ENCODE measurements around the gene XIAP. TPM values are rescaled to one million over a fixed set of nuclear protein-coding genes. Genes with fewer than 3 reads are reported as not detected.
"Not testable (repeated sequence)": the region's sequence is repeated elsewhere in the genome, so short reads cannot be mapped to it uniquely, and the experiment has no call there.

XIAP gene
- total RNA-seq, 1 donor, result 11.0 TPM

DNA sequence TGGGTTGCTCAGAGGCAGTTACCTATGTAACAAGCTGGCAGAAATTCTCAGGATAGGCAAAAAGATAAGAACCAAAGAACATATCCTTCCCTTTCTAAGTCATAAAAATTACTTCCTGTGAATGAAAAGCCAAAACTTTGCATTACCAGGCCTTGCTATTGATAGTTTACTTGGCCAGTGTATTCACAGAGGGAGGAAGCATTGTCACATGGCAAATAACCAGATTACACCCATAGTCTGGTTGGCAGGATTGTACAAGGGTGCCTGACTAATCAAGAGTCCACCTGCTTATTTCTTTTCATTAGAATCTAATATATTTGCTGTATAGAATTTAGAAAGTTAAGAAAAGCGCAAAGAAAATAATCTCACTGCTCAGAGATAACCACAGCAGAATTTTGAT lies 14.1 kb downstream of the XIAP start:
- no peak for DNase-seq (ENCODE audit: low read depth in 2 of 3, low spot score in 2 of 3)

DNA sequence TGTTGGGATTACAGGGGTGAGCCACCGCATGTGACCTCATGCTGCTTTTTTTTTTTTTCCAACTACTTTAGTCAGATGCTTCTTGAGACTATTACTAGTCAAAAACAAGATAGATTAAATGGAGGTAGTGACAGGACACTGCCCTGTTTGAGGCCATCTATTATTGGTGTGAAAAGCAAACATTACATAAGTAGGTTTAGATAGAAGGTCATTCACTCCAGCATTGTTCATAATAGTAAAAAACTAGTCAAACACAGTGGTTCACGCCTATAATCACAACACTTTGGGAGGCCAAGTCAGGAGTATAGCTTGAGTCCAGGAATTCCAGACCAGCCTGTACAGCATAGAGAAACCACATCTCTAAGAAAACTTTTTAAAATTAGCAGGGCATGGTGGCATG lies 16.3 kb downstream of the XIAP start:
- DNase-seq (ENCODE audit: low read depth in 2 of 3, low spot score in 2 of 3), result no peak

DNA sequence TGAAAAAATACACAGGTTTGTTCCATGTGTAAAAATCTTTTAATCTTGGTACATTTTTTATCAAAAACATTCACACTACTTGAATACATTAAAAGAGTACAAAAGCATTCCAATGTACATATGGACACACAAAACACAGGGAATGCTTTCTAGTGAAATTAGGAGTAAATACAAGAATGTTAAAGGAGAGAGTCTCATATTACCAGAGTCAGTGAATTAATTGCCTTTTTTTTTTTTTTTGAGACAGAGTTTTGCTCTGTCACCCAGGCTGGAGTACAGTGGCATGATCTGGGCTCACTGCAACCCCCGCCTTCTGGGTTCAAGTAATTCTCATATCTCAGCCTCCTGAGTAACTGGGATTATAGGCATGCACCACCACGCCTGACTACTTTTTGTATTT lies 17.0 kb downstream of the XIAP start:
- no peak for DNase-seq (ENCODE audit: low read depth in 2 of 3, low spot score in 2 of 3)

DNA sequence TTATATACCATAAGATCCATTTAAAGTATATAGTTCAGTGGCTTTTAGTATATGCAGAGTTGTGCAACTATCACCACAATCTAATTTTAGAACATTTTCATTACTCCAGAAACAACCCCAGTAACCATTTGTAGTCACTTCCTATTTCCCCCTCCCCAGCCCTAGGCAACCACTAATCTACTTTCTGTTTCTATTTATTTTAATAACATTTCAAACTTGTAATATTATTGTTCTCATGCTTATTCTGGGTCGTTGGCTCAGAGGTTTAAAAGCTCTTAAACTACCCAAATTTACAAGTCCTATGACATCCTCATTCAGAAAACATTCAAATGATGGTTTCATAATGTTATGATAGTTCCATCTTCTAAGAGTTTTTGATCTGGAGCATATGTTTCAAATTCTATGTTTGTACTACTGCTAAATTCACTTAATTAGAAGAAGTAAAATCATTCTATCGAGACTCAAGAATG lies 18.4 kb downstream of the XIAP start:
- peak in 1 of 3 donors; percentile 63 for DNase-seq (ENCODE audit: low read depth in 2 of 3, low spot score in 2 of 3)

DNA sequence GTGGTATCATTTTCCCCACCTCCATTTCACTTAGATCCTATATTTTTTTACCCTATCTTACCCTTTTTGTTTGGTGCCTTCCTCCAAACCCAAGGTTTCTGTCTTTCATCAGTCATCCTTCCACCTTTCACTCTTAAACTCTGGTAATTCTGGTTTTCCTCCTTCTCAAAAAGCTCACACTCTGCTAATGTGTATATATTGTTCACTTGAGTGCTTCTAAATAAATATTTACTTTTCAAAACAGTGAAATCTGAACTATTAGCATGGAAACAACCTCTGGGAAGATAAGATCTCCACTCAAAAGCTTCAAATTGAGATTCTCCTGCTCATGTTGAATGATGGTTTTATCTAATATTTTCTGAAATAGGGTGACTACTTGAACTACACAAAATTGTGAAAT lies 21.5 kb downstream of the XIAP start:
- no peak for DNase-seq (ENCODE audit: low read depth in 2 of 3, low spot score in 2 of 3)

DNA sequence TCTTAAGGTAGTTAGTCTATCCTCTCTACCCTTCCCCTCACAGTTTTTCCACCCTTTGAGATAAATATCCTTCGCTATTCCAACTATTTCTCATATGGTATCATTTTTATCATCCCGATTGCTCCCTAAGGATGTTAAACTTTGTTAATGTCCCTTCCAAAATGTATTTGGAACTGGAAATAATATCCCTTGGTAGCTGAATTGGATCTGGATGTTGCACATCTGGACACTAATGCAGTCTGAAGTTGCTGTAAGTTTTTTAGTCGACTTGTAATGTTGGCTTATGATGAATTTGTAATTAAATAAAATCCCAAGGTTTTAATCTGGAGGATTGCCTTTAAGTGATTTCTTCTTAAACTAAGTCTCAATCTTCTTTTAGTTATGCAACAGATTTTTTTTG lies 22.5 kb downstream of the XIAP start:
- DNase-seq (ENCODE audit: low read depth in 2 of 3, low spot score in 2 of 3), result no peak

DNA sequence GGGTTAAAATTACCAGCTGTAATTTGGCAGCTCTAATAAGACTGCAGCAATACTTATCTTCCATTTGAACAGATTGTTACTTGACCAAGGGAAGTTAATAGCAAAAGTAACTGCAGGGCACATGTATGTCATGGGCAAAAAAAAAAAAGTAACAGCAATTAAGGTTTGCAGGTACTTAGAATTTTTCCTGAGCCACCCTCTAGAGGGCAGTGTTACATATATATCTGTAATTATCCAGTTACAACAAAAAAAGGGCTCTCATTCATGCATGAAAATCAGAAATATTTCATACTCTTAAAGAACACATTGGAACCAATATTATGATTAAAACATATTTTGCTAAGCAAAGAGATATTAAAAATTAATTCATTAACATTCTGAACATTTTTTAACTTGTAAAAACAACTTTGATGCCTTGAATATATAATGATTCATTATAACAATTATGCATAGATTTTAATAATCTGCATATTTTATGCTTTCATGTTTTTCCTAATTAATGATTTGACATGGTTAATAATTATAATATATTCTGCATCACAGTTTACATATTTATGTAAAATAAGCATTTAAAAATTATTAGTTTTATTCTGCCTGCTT lies 25.1 kb downstream of the XIAP start:
- peak in 2 of 3 donors; percentile 45 to 62 for DNase-seq (ENCODE audit: low read depth in 2 of 3, low spot score in 2 of 3)

DNA sequence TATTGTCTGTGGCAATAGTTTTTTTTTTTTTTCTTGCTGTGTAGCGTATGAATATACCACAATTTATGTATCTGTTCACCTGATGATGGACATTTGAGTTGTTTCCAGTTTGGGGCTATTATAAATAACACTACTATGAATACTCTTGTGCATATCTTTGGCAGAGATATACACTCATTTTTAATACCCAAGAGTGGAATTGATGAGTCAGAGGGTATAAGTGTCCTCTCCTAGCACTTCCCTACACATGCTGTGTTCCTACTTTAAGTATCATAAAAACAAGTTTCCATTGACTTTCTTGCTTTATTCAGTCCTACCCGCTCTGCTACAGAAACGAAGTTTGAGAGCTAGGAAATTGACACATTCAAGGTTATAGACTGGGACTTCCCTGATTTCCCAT lies 39.8 kb downstream of the XIAP start:
- DNase-seq (ENCODE audit: low read depth in 2 of 3, low spot score in 2 of 3), result no peak

DNA sequence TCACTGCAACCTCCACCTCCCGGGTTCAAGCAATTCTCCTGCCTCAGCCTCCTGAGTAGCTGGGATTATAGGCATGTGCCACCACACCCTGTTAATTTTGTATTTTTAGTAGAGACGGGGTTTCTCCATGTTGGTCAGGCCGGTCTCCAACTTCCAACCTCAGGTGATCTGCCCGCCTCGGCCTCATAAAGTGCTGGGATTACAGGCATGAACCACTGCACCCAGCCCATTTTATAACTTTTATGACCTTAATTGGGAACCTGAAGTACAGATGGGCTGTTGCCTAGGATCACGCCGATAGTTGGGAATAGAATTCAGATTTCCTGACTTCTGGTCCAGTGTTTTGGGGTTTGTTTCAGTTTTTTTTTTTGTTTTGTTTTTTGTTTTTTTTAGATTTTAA lies 43.4 kb downstream of the XIAP start:
- DNase-seq (ENCODE audit: low read depth in 2 of 3, low spot score in 2 of 3), result not testable (repeated sequence)

DNA sequence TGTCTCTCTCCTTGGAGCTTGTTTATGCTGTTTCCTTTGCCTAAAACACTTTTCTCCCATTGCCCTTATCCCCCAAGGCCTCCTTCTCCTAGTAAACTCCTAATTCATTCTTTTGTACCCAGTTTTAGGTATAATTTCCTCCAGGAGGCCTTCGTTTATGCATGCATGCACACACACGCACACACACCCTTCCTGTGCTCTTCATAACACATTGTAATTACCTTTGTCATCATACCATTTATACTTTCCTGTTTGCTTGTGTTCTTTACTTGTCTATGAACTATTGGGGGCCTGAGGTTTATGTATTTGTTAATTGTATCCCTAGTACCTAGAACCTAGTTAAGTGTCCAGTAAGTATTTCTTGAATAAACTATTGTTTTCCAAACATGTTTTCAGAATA lies 45.5 kb downstream of the XIAP start:
- DNase-seq (ENCODE audit: low read depth in 2 of 3, low spot score in 2 of 3), result no peak

DNA sequence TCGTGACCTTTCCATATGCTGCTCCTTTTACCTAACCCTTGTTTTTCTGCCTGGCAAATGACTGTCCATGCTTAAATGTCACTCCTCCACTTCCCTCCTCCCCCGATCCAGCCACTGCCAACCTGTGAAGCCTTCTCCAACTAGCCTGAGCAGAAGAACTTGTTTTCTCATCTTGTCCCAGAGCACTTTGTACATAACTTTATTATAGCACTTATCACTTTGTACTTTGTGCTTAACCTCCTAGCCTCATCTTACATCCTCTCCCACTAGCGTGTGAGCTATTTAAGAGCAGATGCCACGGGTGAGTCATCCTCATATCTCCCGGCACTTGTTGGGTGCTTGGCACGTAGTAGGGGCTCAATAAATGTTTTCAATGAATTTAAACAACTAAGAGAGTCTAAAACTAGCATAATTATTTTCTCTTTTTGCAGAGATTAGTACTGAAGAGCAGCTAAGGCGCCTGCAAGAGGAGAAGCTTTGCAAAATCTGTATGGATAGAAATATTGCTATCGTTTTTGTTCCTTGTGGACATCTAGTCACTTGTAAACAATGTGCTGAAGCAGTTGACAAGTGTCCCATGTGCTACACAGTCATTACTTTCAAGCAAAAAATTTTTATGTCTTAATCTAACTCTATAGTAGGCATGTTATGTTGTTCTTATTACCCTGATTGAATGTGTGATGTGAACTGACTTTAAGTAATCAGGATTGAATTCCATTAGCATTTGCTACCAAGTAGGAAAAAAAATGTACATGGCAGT lies 46.9 kb downstream of the XIAP start:
- no peak for DNase-seq (ENCODE audit: low read depth in 2 of 3, low spot score in 2 of 3)

DNA sequence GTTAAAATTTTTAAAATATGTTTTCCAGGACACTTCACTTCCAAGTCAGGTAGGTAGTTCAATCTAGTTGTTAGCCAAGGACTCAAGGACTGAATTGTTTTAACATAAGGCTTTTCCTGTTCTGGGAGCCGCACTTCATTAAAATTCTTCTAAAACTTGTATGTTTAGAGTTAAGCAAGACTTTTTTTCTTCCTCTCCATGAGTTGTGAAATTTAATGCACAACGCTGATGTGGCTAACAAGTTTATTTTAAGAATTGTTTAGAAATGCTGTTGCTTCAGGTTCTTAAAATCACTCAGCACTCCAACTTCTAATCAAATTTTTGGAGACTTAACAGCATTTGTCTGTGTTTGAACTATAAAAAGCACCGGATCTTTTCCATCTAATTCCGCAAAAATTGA lies 49.7 kb downstream of the XIAP start:
- DNase-seq (ENCODE audit: low read depth in 2 of 3, low spot score in 2 of 3), result no peak

DNA sequence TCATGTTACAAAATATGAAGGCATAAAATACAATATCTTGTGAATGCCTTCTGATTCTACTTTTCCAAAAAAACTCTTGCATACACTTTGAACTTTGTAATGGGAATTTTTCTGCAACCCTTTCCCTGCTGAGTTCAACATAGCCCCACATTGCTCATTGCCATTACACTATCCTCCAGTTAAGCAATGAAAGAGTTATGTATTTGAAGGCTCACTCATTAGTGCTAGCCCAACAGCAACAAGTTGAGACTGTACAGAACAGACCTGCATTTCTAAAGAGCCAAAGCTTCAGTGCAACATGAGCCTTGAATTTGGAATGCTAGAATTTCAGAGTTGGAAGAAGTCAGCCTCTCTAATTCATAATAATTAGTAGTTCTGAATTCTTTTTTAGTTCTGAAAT lies 57.2 kb downstream of the XIAP start:
- DNase-seq (ENCODE audit: low read depth in 2 of 3, low spot score in 2 of 3), result no peak

DNA sequence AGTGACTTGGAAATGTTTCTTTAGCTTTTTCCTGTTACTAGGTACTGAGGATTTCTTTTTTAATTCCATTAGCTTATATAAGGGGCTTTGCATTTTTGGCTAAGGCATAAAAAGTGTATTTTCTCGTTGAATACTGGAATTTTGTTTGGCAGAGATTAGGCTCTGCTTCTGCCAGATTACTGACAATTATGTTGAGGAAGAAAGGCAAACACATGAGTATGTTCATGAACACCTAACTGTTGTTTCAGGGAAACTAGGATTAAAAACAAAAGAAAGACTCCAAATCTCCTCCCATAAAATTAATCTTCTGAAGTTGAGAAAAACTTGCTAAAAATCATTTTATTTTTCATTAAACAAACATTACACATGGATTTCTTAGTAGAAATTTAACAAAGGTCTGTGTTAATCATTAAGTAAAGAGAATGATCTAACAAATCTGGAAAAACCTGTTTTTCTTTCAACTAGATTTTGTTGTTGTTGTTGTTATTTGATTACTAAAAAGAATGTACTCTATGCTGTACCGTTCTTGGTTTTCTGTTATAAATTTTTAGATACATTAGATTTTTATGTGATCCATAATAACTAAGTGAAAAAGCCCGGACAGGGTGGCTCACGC lies 58.4 kb downstream of the XIAP start:
- DNase-seq (ENCODE audit: low read depth in 2 of 3, low spot score in 2 of 3), result no peak

DNA sequence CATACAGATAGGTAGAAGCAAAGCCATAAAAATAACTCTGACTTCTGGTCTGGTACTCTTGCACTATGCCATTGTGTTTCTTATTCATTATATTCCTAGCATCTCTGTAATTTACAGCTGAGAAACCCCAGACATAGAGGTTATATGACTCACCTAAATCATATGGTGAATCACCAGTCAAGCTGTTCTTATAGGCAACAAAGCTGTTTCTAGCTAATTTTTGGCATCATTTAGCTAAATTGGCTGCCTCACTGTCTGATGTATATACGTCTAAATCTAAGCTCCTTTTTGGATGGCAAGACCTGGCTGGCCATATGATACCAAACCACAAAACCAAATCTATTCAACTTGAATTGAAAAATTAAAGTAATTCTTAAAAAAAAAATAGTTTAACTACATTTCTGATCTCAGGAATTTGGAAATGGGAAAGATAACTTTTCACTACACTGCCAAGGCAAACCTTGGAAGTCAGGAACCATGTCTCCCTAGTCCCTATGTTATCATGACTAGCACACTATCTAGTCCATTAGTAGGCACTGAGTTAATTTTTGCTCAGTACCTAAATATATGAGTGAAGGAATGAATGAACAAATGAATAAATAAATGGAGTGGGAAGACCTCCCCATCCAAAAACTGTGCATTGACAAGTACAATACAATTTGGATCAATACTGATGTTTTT lies 60.4 kb downstream of the XIAP start:
- no peak for DNase-seq (ENCODE audit: low read depth in 2 of 3, low spot score in 2 of 3)

DNA sequence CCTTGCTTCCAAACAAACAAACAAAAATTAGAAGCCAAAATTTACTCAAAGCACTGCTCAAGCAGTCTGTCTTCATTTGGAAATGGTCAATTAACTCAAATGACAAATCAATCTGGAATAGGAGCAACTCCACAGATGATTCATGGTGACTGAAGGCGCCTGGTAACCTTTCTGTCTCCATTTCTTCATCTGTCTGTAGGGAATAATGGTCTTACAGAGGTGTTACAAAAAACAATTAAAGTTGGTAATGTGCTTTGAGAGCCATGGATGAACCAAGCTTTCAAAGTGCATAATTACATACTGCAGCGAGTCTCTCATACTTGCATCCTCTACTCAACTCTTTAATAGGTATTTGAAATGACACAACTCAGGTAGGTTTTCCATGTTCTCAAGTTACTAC lies 63.4 kb downstream of the XIAP start:
- no peak for DNase-seq (ENCODE audit: low read depth in 2 of 3, low spot score in 2 of 3)

DNA sequence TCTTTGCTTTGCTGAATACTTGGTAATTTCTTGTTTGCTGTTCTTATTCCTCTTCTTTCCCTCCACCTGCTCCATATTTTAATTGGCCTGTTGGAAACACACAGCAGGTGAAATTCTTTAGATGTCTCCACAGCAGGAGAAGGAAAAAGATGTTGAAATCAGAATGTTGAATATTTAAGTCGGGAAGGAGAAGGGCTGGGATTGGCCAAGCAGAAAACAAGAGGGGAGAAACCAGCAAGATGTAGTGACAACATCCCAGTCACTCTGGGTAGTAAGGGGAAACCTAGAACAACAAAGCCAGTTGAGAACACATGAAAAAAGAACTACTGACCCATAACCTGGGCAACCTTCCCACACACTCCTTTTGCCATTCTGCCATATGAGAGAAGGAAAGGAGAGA lies 64.3 kb downstream of the XIAP start:
- no peak for DNase-seq (ENCODE audit: low read depth in 2 of 3, low spot score in 2 of 3)

DNA sequence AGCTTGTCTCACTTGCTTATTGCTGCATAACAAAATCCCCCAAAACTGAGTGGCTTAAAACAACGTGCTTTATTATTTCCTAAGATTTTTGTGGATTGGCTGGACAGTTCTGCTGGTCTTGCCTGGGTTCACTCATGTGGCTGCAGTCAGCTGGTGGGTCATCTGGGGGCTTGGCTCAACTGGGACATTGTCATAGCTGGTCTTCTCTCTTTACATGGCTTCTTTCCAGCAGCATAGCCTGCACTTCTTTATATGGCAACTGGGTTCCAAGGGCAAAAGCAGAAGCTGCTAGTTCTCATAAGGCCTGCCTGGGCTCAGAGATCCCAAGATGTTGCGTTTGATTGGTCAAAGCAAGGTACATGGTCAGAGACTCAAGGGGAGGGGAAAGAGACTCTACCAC lies 68.0 kb downstream of the XIAP start:
- DNase-seq (ENCODE audit: low read depth in 2 of 3, low spot score in 2 of 3), result no peak

DNA sequence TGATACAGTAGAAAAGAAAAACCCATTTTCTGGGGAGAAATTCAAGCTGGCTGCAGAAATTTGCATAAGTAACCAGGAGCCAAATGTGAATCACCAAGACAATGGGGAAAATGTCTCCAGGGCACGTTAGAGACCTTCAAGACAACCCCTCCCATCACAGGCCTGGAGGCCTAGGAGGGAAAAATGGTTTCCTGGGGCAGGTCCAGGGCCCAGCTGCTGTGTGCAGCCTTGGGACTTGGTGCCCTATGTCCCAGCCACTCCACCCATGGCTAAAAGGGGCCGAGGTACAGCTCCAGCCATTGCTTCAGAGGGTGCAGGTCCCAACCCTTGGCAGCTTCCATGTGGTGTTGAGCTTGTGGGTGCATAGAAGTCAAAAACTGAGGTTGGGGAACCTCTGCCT lies 72.2 kb downstream of the XIAP start:
- not testable (repeated sequence) for DNase-seq (ENCODE audit: low read depth in 2 of 3, low spot score in 2 of 3)

DNA sequence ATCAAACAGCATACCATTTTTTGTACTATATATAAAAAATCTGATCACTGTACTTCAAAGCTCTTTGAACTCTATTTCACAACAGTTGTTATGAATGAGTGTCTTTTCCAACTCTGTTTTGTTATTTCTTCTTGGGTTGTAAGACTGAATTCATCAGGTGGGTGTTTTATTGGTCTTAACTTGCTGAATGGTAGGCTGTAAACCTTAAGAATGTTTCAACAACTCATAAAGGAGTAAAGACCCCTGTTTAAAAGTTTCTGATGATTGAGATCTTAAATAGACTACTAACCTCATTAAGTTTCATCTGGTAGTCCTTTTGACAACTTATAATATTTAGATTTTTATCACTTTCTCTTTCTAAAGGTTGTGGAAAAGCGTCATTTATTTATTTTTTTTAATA lies 83.2 kb downstream of the XIAP start:
- DNase-seq (ENCODE audit: low read depth in 2 of 3, low spot score in 2 of 3), result no peak

DNA sequence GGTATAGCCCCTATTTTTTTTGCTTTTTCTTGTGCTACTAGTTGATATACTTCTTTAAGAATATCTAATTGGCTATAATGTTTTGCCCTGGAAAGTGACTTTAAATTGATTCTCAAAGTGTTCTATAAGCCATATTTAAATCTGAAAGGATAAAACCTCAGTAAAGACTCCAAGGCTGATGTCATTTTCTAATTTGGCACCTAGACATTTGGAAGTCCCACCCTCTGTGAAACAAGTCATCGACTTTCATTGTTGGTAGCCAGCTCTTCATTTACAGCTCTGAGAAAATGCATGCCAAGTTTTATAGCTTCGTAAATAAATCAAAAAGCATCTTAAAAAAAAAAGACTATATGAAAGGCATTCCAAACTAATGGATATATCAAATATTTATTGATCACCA lies 83.6 kb downstream of the XIAP start:
- no peak for DNase-seq (ENCODE audit: low read depth in 2 of 3, low spot score in 2 of 3)

DNA sequence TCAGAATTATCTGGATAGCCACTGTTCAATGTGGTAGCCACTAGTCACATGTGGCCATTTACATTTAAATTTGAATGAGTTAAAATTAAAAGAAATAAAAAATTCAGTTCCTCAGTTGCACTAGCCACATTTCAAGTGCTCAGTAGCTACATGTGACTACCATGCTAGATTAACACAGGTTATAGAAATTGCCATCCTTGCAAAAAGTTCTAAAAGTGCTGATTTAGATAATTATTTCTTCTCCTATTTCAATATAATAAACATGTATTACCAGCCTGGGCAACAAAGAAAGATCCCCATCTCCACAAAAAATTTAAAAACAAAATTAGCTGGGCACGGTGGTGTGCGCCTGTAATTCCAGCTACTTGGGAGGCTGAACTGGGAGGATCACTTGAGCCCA lies 90.0 kb downstream of the XIAP start:
- DNase-seq (ENCODE audit: low read depth in 2 of 3, low spot score in 2 of 3), result no peak

Measured in hematopoietic multipotent progenitor cell (in vitro differentiated cells).